GM21360 (cell line): ENCODE measurements around the gene KLHL12.
"Not testable (repeated sequence)": the region's sequence is repeated elsewhere in the genome, so short reads cannot be mapped to it uniquely, and the experiment has no call there.

Source experiments
- ATAC-seq: cut with Tn5 transposase; IDR thresholded peaks from one replicate; pipeline ENCODE4 v1.9.1; 2021; ENCODE audit warnings: mild to moderate bottlenecking, moderate library complexity; ENCODE audit not compliant: unreplicated experiment

KLHL12 gene

GRCh38 chr1:202952099-202952498, 25.1 kb upstream of the KLHL12 start:
- ATAC-seq = no peak

DNA sequence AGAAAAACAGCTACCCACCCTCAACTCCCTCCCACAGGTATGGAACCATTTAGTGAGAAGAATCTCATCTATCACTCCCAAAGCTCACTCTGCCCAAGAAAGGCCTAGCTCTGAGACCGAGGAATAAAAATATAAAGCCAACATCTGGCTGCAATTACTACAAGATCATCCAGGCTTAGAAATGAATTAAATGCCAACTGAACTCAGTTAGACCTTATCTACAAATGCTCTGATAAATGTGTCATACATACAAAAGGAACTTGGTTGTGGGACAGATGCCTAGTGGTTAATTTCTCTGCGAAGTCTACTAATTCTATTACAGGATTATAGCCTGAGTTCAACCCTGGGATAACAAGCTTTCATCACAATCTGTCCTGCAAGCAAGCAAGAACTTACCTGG, 24.4 kb upstream of the KLHL12 start:
- ATAC-seq = no peak

- no peak for ATAC-seq
Observed at GRCh38 chr1:202945483-202945882, 18.4 kb upstream of the KLHL12 start.

DNA sequence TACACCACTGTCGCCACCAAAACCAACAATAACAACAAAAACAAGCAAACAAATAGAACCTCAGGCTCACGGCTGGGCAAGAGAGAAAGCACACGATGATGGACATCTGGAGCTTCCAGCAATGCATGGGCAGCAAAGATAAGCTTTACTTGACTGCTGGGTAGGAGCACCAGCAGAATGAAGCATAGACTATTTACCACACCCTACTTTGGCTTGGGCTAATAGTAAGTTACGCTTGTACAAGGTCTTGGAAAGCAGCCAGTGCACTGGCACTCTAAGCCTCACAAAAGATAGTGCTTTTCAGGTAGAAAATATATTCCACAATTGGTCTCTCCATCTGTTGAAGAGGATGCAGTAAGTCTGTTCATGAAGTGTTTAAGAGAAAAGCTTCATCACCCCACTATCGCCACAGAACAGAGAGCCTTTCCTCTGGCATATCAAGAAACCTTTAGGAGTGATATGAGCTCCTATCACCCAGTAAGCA, 17.4 kb upstream of the KLHL12 start:
- no peak for ATAC-seq

- ATAC-seq = no peak
Observed at GRCh38 chr1:202942426-202942825, 15.4 kb upstream of the KLHL12 start.

DNA sequence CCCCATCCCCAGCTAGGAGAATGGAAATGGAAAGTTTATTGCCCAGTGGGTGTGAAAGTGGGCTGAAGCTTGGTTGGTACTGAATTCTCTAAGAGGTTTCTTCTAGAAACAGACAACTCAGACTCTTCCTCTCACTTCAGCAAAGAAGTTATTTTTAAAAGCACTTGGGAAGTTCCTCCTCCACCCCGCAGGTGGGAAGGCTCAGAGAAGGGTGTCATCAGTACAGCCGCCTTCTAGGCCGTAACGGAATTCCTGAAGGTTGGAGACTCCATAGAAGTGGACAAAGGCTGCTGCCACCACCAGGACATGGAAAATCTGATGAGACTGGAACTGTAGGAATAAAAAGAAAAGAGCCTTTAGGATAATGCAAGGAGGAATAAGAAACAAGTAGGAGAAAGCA, 14.3 kb upstream of the KLHL12 start:
- ATAC-seq = no peak

GRCh38 chr1:202940561-202940960, 13.5 kb upstream of the KLHL12 start:
- no peak for ATAC-seq

DNA sequence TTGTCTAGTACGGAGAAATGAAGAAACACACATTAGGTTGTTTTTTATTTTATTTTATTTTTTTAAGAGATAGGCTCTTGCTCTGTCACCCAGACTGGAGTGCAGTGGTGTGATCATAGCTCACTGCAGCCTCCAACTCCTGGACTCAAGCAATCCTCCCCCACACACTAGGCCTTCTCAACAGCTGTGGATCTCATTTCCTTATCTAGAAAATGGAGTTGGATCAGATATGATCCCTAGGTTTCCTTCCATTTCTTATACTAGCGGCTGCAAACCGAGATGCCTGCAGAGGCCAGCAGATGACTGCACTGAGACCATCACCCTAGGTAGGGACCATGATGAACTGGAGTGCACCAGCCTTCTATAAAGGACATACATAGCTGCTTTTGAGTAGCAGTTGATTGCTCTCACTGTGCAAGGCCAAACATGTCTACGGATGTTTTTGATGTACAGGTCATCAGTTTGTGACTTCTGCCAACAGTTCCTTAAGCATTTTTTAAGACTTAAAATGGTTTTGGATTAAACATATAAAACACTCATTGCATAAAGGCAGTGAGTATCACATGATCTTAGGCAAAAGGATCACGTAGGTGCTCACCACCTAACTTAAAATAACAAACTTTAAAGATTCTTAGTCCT, 11.4 kb upstream of the KLHL12 start:
- no peak for ATAC-seq

DNA sequence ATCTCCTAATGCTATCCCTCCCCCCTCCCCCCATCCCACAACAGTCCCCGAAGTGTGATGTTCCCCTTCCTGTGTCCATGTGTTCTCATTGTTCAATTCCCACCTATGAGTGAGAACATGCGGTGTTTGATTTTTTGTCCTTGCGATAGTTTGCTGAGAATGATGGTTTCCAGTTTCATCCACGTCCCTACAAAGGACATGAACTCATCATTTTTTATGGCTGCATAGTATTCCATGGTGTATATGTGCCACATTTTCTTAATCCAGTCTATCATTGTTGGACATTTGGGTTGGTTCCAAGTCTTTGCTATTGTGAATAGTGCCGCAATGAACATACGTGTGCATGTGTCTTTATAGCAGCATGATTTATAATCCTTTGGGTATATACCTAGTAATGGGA, 9.4 kb upstream of the KLHL12 start:
- ATAC-seq = not testable (repeated sequence)

- ATAC-seq = no peak
Observed at GRCh38 chr1:202935844-202936243, 8.8 kb upstream of the KLHL12 start.

- no peak for ATAC-seq
Observed at GRCh38 chr1:202934755-202935154, 7.7 kb upstream of the KLHL12 start.

DNA sequence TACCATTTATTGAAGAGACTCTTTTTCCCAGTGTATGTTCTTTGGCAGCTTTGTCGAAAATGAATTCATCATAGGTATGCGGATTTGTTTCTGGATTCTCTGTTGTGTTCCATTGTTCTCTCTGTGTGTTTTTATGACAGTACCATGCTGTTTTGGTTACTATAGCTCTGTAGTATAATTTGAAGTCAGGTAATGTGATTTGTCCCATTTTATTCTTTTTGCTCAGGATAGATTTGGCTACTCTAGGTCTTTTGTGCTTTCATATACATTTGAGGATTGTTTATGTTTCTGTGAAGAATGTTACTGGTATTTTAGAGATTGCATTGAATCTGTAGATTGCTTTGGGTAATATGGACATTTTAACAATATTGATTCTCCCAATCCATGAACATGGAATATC, 5.4 kb upstream of the KLHL12 start:
- ATAC-seq = no peak

GRCh38 chr1:202923533-202923932, 3.5 kb downstream of the KLHL12 start:
- no peak for ATAC-seq

- no peak for ATAC-seq
Observed at GRCh38 chr1:202919615-202920014, 7.4 kb downstream of the KLHL12 start.

DNA sequence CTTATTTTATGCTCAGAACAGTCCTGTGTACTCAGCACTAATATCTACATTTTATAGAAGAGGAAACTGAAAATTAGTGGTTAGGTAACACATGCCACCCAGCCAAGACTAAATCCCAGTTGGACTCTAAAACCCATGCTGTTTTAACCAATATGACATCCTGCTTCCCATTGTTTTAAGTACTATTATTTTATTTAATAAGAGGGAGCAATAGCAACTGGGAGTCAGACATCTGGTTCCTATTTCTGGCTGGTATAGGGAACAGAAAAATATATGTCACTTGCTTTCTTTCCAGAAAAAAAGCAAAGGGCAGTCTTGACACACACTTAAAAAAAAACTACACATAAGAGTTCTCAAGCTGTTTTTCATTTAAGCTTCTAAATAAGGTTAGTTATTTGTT, 11.9 kb downstream of the KLHL12 start:
- no peak for ATAC-seq

DNA sequence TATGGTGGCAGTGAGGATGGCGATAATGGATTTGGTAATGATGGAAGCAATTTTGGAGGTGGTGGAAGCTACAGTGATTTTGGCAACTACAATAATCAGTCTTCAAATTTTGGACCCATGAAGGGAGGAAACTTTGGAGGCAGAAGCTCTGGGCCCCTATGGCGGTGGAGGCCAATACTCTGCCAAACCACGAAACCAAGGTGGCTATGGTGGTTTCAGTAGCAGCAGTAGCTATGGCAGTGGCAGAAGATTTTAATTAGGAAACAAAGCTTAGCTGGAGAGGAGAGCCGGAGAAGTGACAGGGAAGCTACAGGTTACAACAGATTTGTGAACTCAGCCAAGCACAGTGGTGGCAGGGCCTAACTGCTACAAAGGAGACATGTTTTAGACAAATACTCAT, 14.6 kb downstream of the KLHL12 start:
- ATAC-seq = not testable (repeated sequence)

DNA sequence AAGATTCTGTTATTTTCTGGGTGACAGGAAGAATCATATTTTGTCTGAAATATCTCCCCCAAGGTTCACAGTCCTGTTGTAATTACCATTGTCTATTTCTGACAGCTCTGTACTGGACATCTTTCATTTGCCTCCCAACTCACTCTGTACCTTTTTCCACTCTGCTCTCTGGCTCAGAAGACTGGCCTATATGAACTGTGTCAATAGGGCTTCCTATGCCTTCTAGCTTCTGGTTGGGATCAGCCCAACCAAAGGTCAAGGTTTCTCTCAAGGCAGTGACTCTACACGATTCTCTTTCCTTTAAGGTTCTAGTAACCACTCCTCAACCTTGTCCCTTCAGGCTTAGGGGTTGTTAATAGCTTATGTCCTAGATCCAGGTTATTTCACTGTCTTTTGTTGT, 17.5 kb downstream of the KLHL12 start:
- no peak for ATAC-seq

DNA sequence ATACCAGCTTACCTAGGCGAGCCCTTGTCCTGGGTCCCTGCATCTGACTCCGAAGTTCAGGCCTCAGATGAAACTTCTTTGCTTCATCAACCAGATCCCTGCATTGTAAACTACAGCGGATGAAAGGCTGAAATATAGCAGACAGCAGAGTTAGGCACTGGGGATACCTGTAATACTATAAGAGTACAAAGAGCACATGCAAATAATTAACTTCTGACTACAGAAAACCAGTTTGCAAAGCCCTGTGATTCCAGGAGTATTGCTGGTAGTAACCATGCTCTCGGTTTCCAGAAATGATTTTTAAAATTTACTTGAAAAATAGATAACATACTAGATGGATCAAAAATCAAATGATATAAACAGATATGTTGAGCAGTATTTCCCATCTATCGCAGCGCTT, 18.0 kb downstream of the KLHL12 start:
- no peak for ATAC-seq

DNA sequence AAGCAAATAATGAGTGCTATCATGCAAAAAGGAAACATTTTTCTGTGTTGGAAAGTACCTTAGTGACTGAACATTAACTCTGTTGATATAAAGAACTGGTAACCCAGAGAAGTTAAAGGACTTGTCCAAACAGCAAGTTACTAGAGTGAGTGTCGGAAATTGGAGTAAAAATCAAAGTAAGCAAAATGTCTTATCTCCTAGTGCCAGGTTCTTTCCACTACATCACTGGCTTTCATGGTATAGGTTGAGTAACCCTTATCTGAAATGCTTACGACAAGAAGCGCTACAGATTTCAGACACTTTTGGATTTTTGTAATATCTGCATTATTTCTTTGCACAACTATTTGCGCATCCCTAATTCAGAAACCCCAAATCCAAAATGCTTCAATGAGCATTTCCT, 21.7 kb downstream of the KLHL12 start:
- no peak for ATAC-seq

DNA sequence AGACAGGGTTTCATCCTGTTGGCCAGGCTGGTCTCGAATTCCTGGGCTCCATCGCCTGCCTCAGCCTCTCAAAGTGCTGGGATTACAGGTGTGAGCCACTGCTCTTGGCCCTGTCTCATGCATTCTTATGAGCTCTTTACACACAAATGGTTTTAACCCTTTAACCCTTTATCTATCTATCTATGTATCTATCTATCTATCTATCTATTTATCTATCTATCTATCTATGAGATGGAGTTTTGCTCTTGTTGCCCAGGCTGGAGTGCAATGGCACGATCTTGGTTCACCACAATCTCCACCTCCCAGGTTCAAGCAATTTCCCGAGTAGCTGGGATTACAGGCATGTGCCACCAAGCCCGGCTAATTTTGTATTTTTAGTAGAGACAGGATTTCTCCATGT, 23.2 kb downstream of the KLHL12 start:
- ATAC-seq = not testable (repeated sequence)

- no peak for ATAC-seq
Observed at GRCh38 chr1:202901555-202901954, 25.5 kb downstream of the KLHL12 start.

DNA sequence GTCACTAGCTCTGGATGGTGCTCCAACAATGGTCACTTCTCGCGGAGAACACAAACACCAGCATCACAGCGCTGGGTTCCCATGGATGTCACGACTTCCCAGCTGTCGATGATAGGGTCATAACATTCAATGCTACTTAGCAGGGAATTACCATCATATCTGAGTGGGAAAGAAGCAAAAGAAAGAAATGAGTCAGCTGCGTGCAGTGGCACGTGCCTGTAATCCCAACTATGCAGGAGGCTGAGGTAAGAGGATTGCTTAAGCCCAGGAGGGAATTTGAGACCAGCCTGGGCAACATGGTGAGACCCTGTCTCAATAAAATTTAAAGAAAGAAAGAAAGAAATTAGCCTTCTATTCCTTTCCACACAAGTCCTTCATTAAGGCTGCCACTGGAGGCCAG, 34.5 kb downstream of the KLHL12 start:
- no peak for ATAC-seq

DNA sequence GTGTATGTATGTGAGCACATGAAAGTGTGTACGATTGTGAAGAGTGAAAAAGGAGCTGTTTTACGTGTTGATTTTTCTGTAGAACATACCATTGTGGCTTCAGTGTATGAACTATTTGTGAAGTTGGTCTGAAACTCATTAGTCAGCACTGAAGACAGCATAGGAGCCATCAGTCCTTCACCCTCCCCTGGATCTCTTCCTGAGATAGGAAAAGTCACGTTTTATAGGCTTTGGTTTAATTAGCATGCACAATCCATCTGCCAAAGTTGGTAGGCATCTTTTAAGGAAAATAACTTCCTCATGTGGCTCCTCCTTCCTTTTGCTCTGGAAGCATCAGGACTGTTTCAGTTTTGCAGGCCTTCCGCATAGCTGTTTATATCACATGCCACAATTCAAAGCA, 36.6 kb downstream of the KLHL12 start:
- no peak for ATAC-seq
